ENCODE results near the gene ZNF624.
A peak's percentile ranks its signal among the peaks of the same experiment; 100 is the strongest.

The ZNF624 gene

GRCh38 chr17:16593356-16594102, 60.1 kb downstream of the ZNF624 start:
- no peak for DNase-seq (ENCODE audit: low read depth in 1 of 2, low spot score in 1 of 2)

- peak; percentile 85 to 90 for DNase-seq (ENCODE audit: low read depth in 1 of 2, low spot score in 1 of 2)
Measured at GRCh38 chr17:16589097-16589969, 64.3 kb downstream of the ZNF624 start.

GRCh38 chr17:16585796-16586195, 67.9 kb downstream of the ZNF624 start:
- DNase-seq (ENCODE audit: low read depth in 1 of 2, low spot score in 1 of 2): no peak

GRCh38 chr17:16584273-16584995, 69.2 kb downstream of the ZNF624 start:
- DNase-seq (ENCODE audit: low read depth in 1 of 2, low spot score in 1 of 2): peak; percentile 87 to 88

- DNase-seq (ENCODE audit: low read depth in 1 of 2, low spot score in 1 of 2): no peak
Measured at GRCh38 chr17:16583781-16584180, 69.9 kb downstream of the ZNF624 start.

GRCh38 chr17:16573466-16573865, 80.2 kb downstream of the ZNF624 start:
- DNase-seq (ENCODE audit: low read depth in 1 of 2, low spot score in 1 of 2): no peak
